Left lung (tissue), 10 donors: ENCODE results near the gene RRP9. TPM values are rescaled to one million over a fixed set of nuclear protein-coding genes. Genes with fewer than 3 reads are reported as not detected.
A peak's percentile ranks its signal among the peaks of the same experiment; 100 is the strongest.

Experiments
- ATAC-seq: fragments of 200-7000 bp; cut with Tn5 transposase; one replicate; pipeline ENCODE4 v1.9.1; 2020; ENCODE audit warnings: moderate library complexity
- DNase-seq, 4 donors: peaks; one replicate each; pipeline ENCODE4 v3.0.0-alpha.2; 2013 to 2020
- H3K27ac ChIP-seq, 2 donors: fragments of 200-600 bp; sonication (generic) in 1 of 2; one replicate each; pipeline versions ENCODE4 v1.5.0 to v1.8.0; 2020 to 2021
- H3K27me3 ChIP-seq, 2 donors: fragments of 200-600 bp; sonication (generic) in 1 of 2; one replicate each; pipeline versions ENCODE4 v1.5.0 to v1.8.0; 2020 to 2021
- H3K36me3 ChIP-seq, 2 donors: fragments of 200-600 bp; sonication (generic) in 1 of 2; one replicate each; pipeline versions ENCODE4 v1.5.0 to v1.8.0; 2020 to 2021
- H3K4me1 ChIP-seq, 2 donors: fragments of 200-600 bp; one replicate each; pipeline ENCODE4 v1.8.0; 2021
- H3K4me3 ChIP-seq, 2 donors: fragments of 200-600 bp; sonication (generic) in 1 of 2; one replicate each; pipeline versions ENCODE4 v1.5.0 to v1.8.0; 2020 to 2021; ENCODE audit warnings: mild to moderate bottlenecking in 1 of 2
- H3K9me3 ChIP-seq, 2 donors: fragments of 200-600 bp; sonication (generic) in 1 of 2; one replicate each; pipeline versions ENCODE4 v1.5.0 to v1.8.0; 2020 to 2021
- intact Hi-C, 2 donors: fragments of 100-400 bp; cut with DNase I; formaldehyde crosslinking; loops; one replicate each; pipeline versions ENCODE4 v1.11.2 to v1.14.2; 2022
- polyA plus RNA-seq, 6 donors: library from polyadenylated mRNA; unstranded; fragments of 120-200 nt; gene quantifications; one replicate each; pipeline ENCODE4 v1.2.1, GENCODE V29; 2013; ENCODE audit not compliant: insufficient read length in 6 of 6
- total RNA-seq, 2 donors: library from RNA; stranded (reverse); fragmentation: NEBNext Ultra II Directional; extraction: Animal tissue kit (Norgen Biotek cat#: 25700); gene quantifications; one replicate each; pipeline ENCODE4 v1.2.1, GENCODE V29; 2021
- TF ChIP-seq, protein P1 (sequence below), 2 donors: fragments of 200-600 bp; sonication (generic) in 1 of 2; IDR thresholded peaks; one replicate each; pipeline versions ENCODE4 v1.5.0 to v1.8.0; 2021; ENCODE audit warnings: antibody characterized with exemption in 2 of 2
- donor health status: DM: no; HTN: yes; CAD: no.
- donor health status: DM: no; HTN: no; CAD: no.

Gene RRP9
- total and polyA plus RNA-seq, 8 donors = 14.5 to 25.7 (median 19.1) TPM

DNA sequence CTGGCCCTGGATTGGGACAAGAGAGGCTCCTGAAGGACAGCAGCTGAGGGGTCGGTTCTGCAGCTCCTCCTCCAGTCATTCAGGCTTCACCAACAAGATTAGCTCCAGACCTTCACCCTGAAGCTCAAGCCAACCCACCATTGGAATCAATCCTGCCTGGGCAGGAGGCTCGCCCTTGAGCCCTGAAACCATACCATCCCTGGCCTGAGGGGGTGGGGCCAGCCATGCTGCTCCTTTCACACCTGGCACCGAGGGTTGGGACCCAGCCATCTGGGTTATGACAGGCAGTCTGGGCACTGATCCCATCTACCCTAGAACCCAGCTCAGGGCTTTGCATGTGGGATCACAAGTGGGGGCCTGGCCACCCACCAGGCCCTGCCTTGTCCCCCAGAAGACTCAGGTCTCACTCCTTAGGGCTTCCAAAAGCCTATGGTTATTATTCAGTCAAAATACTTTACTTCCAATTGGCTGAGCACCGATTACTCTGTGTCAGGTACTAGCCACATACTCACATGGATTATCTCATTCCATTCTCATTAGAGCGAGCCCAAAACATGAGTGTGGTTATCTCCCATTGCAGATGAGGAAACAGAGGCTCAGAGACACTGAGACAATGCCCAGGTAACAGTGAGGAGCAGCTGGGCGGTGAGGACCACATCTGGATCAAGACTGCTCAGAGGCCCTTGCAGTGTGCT lies 29.0 kb upstream of the RRP9 start:
- Histone ChIP-seq H3K27ac (no peak overlapping the region), H3K9me3 (no peaks in the 10 kb centered on the region), H3K4me1 (peaks cover 18 to 55% of the 10 kb centered on the region in 2 donors), H3K4me3 (no peak overlapping the region), H3K27me3 (peaks cover 0 to 27% of the 10 kb centered on the region in 2 donors), H3K36me3 (no peaks in the 10 kb centered on the region)
- intact Hi-C loops = no loop called here
- ATAC-seq (no peak), DNase-seq (peak in 1 of 4 donors; percentile 59)
- TF ChIP-seq, protein P1, sequence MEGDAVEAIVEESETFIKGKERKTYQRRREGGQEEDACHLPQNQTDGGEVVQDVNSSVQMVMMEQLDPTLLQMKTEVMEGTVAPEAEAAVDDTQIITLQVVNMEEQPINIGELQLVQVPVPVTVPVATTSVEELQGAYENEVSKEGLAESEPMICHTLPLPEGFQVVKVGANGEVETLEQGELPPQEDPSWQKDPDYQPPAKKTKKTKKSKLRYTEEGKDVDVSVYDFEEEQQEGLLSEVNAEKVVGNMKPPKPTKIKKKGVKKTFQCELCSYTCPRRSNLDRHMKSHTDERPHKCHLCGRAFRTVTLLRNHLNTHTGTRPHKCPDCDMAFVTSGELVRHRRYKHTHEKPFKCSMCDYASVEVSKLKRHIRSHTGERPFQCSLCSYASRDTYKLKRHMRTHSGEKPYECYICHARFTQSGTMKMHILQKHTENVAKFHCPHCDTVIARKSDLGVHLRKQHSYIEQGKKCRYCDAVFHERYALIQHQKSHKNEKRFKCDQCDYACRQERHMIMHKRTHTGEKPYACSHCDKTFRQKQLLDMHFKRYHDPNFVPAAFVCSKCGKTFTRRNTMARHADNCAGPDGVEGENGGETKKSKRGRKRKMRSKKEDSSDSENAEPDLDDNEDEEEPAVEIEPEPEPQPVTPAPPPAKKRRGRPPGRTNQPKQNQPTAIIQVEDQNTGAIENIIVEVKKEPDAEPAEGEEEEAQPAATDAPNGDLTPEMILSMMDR (IDR thresholded peaks at IDR 0.05) = no peak

DNA sequence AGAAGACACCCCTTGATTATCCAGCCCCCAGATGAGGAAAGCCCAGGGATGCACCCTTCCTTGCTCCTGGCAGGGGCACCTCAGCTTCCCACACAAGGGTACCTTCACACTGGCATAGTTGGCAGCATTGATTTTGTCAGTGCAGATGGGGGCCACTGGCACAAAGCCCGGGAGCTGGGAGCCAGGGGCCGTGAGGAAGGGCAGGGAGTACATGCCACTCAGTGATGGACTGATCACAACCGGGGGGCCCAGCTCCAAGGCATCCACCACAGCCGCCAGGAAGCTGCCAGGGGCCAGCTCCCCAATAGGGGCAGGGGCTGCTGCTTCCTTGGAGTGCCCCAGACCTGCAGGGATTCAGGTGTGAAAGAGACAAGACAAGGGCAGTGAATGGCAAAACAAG lies 28.1 kb upstream of the RRP9 start:
- no peak overlapping the region for H3K27ac ChIP-seq
- intact Hi-C loops = no loop called here
- DNase-seq (peak in 1 of 4 donors; percentile 76), ATAC-seq (no peak)
- peaks cover 14 to 47% of the 10 kb centered on the region in 2 donors for H3K4me1 ChIP-seq
- TF ChIP-seq, protein P1 (IDR thresholded peaks at IDR 0.05) = no peak
- no peaks in the 10 kb centered on the region for H3K36me3 ChIP-seq
- peaks cover 0 to 28% of the 10 kb centered on the region in 2 donors for H3K27me3 ChIP-seq
- H3K4me3 ChIP-seq = no peak overlapping the region
- no peaks in the 10 kb centered on the region for H3K9me3 ChIP-seq

DNA sequence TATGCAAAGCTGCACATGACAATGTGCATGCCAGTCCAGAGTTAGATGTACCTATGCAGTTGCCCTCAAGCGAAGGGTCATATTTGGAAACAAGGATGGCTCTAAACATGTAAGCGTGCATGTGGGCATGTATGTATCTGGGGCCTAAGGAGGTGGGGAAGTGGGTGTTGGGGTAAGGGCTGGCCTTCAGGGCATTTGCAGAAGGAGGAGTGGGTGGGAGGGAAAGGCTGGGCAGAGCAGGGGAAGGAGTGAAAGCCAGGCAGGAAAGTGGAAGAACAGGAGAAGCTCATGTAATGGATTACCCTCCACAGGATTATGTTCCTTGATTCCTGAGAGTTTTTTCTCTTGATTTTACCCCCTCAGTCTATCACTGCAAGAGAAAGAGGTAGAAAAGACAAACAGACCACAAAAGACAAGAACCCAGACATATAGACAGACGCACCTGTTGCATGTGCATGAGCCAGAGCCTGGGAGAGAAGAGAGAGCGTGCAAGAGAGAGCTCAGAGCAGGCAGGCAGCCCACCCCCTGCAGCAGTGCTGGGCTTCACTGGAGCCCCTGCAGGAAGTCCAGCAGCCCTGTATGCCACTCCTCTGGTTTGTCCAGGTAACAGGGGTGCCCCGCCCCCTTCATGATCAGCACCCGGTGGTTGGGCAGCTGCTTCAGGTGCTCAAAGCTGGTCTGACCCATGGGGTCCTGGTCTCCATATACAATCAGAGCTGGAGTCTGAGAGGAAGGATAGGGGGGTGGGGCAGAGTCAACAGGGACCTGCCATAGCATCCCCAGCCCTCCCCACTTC lies 27.4 kb upstream of the RRP9 start:
- no peak overlapping the region for H3K4me3 ChIP-seq
- intact Hi-C loops = no loop called here
- H3K27me3 ChIP-seq = peaks cover 0 to 28% of the 10 kb centered on the region in 2 donors
- TF ChIP-seq, protein P1 (IDR thresholded peaks at IDR 0.05) = no peak
- ATAC-seq (no peak), DNase-seq (peak in 1 of 4 donors; percentile 56)
- no peak overlapping the region for H3K27ac ChIP-seq
- H3K4me1 ChIP-seq = peaks cover 7 to 39% of the 10 kb centered on the region in 2 donors
- H3K36me3 ChIP-seq = no peaks in the 10 kb centered on the region
- H3K9me3 ChIP-seq = no peaks in the 10 kb centered on the region

DNA sequence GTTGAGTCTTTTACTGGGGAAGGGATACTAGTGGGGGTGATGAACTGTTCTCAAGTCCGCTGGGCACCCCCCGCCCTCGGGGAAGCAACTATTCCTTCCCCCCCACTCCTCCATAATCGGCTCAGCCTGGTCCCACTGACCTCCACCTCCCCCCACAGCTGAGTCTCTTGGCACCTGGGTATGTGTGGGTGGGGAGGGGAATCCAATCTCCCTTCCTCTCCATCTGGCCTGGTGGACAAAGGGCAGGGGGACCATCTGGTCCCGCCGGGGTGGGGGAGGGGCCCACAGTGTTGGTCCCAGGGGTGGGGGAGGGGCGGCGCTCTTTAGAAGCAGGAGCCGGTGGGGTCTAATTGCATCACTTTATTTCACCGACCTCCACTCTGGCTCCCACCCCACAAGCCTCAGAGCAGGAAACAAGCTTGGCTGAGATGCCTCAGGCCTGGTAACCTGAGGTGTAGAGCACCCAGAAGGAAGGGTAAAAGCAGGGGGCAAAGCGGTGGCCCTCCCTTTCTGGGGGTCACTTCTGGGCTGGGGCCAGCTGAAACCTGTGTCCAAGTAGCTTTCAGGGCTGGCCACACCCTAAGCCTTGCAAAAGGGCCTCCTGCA lies 26.6 kb upstream of the RRP9 start:
- peak; percentile 9 for ATAC-seq

More for the DNA sequence above, 26.6 kb upstream of the RRP9 start:
- Histone ChIP-seq H3K27ac (peak overlapping the region; percentile 82 to 85), H3K36me3 (no peaks in the 10 kb centered on the region), H3K27me3 (peaks cover 0 to 28% of the 10 kb centered on the region in 2 donors), H3K4me3 (peak overlapping the region; percentile 48 to 53), H3K9me3 (no peaks in the 10 kb centered on the region), H3K4me1 (peaks cover 6 to 35% of the 10 kb centered on the region in 2 donors)
- DNase-seq = peak in 1 of 4 donors; percentile 60
- TF ChIP-seq, protein P1 (IDR thresholded peaks at IDR 0.05) = no peak
- intact Hi-C loops = no loop called here
